GM18511 (cell line): ENCODE measurements around the gene VENTX.
"Not testable (repeated sequence)": the region's sequence is repeated elsewhere in the genome, so short reads cannot be mapped to it uniquely, and the experiment has no call there.

Experiments used
- ATAC-seq: cut with Tn5 transposase; IDR thresholded peaks from one replicate; pipeline ENCODE4 v1.9.1; 2021; ENCODE audit warnings: mild to moderate bottlenecking, moderate library complexity; ENCODE audit not compliant: unreplicated experiment

VENTX gene

DNA sequence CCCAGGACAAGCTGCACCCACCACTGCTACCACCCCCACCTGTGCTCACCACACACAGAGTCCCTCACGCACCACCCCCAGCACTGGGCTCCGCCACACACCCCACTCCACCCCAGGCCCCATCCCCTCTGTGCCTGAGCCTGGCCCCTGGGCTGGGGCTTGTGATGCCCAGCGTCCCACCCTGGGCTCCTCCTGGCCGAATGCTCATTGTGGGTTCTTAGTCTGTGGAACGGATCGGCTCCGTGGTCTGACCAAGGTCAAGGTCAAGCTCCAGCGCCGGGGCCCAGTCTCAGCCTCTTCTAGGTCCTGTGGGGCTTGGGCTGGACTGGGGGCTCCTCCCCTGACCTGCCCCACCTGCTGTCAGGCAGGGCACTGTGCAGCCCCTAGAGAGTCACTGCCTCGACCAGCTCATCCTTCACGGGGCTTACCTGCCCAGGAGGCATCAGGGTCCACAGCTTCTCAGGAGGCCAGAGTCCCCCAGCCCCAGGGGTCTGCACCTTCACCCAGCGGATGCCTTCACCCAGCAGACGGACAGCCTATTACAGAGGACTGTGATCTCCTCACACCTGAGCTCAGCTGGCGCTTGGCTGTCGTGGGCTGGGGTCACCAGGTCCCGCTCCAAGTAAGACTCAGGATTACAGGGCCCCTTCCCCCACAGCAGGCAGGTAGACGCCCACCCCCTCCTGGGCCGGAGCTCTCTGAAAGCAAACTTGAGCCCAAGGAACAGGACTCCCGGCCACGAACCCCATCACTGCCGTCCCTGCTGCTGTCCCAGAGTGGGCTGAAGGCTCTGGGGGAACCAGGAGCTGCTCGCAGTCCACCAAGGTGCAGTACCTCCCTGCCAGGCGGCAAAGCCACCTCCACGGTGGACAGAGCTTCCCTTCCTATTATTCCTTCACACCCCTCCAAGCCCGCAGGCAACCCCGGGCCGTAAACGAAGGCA lies 22.9 kb upstream of the VENTX start:
- no peak for ATAC-seq

DNA sequence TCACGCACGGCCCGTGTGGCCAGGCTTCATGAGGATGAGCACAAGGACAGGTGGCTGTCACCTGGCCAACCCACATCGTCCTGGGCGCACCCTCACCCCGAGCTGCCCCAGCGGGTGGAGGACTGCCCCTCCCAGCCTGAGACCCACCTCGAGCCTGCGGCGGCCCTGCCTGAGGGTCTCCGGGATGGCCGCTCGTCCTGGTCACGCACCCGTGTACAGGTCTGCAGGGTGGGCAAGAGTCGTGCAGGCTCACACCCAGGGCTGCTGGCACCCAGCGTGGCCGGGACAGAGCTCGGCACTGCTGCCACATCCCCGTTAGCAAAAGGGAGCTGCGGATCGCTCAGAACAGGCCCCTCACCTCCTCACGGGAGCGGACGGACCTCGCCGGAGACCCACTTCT lies 22.1 kb upstream of the VENTX start:
- no peak for ATAC-seq

DNA sequence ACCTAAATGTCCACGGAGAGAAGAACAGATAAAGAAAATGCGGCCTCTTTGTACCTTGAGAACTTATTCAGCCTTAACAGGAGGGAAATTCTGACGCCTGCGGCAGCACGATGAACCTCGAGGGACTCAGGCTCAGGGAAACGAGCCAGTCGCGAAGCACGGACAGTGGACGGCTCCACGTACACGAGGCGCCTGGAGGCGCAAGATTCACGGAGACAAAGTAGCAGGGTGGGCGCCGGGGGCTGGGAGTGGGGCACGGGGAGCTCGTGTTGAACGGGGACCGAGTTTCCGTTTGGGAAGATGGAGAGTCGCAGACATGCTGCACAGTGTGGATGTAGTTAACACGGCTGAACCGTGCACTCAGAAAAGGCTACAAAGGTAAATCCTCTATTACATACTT lies 20.9 kb upstream of the VENTX start:
- ATAC-seq = no peak

DNA sequence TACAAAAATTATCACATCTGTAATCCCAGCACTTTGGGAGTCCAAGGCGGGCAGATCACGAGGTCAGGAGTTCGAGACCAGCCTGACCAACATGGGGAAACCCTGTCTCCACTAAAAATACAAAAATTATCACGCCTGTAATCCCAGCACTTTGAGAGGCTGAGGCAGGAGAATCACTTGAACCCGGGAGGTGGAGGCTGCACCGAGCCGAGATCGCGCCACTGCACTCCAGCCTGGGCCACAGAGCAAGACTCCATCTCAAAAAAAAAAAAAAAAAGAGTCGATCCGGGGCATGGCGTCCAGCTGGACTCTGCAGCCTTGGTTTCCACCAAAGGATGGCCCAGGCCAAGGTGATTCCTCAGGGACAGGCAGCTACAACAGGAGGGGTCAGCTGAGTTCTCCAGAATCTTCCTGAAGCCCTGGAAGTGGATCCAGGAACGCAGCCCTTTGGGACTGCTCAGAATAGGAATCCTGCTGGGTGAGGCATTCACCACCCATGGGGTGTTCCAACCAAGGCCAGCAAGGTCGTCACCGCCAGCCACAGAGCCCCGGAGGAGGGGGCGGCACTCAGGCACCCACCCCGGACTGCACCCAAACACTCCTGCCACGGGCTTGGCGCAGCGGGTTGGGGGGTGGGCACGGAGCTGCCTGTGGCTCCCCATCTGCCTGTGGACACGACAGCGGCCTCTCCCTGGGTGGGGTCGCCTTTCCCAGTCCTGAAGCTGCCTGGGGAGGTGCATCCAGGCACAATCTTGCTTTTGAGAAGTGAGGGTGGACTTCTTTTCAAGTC lies 19.7 kb upstream of the VENTX start:
- ATAC-seq = no peak

DNA sequence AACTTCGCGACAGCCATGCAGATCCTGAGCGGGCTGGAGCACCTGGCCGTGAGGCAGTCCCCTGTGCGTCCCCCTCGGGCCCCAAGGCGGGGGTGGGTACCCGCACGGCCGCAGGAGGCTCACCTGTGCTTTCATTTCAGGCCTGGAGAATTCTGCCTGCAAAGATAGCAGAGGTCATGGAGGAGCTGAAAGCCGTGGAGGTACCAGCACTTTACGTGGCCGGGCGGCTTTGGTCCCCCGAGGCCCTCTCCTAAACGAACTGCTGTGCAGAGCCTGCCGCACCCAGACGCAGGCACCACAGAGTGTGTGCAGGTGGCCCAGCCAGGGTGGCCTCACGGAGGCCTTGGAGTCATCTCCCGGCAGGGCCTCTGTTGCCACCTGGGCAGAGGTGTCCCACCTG lies 18.8 kb upstream of the VENTX start:
- ATAC-seq = no peak

DNA sequence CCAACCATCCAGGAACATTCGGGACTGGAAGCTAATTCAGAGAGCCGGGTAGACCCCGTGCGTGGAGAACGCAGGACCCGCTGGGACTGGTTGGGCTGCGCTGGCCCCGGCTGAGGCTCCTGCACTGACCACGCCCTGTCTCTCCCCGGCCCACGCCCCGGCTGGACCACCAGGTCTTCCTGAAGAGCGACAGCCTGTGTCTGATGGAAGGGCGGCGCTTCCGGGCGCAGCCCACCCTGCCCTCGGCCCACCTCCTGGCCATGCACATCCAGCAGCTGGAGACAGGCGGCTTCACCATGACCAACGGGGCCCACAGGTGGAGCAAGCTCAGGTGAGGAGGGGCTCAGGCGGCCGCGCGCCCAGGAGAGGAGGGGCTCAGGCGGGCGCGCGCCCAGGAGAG lies 17.9 kb upstream of the VENTX start:
- ATAC-seq = no peak

DNA sequence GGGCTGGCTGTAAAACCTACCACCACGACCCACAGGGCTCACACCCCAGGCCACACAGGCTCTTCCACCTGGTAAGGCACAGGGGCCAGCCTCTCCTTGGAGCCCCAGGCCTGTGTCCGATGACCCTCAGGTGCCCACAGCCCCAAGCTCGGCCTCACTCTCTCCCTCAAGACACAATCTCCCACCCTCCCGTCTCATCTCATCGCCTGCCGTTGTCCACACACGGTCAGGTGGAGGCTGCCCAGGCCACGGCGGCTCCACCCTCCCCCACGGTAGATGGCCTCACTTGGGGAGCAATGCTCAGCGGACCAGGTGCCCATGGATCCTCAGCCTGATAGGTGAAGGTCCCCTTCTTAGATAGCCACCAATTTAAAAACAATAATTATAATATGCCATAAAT lies 16.3 kb upstream of the VENTX start:
- no peak for ATAC-seq

DNA sequence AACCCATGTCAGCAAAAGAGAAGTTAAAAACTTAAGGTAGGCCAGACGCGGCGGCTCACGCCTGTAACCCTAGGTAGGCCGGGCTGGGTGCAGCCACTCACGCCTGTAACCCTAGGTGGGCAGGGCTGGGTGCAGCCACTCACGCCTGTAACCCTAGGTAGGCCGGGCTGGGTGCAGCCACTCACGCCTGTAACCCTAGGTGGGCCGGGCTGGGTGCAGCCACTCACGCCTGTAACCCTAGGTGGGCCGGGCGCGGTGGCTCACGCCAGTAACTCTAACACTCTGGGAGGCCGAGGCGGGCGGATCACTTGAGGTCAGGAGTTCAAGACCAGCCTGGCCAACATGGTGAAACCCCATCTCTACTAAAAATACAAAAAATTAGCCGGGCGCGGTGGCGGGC lies 15.9 kb upstream of the VENTX start:
- ATAC-seq = not testable (repeated sequence)

DNA sequence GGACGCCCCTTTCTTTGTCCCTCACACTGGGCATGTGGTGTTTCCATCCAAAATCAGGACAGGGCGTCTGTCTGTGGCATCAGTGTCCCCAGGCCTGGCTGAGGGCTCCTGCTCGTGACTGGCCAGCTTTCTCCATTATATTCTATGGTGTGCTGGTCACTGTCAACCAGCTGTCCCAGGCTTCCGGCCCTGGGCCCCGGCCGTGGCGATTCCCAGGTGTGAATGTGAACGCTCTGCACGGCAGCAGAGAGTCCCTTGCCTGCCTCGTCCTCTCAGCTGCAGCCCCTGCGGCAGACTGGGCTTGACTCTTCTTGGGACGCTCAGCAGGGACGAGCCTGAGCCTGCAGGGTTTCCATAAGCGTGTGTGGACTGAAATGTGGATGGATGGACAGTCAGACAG lies 13.6 kb upstream of the VENTX start:
- ATAC-seq = no peak

DNA sequence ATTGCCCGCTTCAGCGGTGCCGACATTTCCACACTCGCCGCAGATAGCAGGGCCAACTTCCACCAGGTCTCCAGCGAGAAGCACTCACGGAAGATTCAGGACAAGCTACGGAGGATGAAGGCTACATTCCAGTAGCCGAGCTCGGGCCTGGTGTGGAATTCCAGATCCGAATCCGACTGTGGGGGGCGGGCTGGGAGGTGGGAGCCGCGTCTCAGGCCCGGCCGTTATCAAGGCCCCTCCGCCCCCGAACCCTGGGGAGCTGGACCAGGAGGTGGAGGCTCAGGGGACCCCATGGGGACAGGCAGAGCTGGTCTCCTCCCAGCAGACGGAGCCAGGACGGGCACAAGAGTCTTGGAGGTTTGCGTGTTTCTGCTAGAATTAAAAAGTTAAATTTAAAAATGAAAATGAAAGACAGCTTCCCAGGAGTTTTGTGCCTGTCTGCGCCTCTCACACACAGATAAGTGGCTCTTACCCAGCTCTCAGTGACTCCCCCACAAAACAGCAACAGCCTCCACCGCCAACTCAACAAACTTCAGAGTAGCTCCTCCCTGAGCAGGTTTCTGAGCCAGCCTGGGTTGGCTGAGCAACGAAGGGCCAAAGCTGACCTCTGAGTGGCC lies 12.8 kb upstream of the VENTX start:
- no peak for ATAC-seq

DNA sequence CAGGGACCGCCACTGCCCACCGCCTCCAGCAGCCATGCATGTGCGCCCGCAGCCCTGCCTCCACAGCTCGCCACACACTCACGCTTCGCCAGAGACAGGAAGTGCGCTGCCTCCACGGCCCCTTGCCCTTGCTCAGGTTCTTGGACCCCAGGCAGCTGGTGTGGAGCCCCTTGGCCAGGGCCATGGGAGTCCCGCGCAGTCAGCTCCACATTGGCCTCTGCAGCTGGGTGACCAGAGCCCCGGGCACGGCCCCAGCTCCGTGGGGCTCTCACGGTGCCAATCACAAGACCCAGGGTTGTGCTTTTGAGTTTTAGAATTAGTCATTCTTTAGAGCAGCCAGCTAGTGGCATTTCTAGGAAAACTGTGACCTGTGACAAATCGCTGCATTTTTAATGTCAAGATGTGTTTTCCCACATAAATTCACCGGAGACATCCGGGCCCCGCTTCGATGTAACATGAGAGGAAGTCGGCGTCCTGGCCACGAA lies 11.9 kb upstream of the VENTX start:
- ATAC-seq = no peak

DNA sequence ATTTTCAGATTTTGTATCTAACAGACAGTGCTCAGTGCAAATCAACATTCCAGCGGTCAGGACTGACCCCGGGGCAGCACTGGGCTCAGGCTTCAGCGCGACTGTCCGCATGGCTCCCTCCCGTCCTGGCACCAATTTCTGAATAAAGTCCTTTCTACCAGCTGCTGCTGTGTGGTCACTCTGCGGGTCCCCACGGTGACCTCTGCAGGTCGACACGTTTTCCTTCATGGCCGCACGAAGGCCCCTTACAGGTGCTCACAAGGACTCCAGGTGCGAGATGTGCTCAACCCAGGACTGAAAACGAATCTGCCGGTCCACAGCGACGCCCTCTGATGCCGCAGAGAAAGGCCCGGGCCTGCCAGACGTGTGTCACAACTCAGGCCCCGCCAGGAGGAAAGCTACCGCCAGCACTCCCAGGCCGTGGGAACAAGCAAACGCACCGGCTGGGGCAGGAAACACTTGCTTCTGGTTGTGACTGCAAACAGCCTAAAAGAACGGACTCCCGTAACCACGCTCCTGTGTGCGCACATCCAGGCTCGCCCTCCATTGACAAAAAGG lies 11.3 kb upstream of the VENTX start:
- ATAC-seq = no peak

DNA sequence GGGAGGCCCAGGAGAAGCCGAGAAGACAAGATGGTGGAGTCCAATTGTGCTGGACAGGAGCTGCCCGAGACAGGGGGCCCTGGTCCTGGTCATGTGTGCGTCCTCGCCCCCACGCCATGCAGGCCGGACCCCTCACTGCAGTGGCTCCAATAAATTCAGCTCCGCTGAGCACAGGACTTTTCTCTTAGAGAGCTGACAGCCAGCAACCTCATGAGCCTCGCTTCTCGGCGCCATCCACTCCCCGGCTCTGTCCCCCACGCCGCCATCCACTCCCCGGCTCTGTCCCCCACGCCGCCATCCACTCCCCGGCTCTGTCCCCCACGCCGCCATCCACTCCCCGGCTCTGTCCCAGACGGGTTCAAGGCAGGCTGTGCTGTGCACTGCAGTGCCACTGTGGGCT lies 10.4 kb upstream of the VENTX start:
- ATAC-seq = no peak

DNA sequence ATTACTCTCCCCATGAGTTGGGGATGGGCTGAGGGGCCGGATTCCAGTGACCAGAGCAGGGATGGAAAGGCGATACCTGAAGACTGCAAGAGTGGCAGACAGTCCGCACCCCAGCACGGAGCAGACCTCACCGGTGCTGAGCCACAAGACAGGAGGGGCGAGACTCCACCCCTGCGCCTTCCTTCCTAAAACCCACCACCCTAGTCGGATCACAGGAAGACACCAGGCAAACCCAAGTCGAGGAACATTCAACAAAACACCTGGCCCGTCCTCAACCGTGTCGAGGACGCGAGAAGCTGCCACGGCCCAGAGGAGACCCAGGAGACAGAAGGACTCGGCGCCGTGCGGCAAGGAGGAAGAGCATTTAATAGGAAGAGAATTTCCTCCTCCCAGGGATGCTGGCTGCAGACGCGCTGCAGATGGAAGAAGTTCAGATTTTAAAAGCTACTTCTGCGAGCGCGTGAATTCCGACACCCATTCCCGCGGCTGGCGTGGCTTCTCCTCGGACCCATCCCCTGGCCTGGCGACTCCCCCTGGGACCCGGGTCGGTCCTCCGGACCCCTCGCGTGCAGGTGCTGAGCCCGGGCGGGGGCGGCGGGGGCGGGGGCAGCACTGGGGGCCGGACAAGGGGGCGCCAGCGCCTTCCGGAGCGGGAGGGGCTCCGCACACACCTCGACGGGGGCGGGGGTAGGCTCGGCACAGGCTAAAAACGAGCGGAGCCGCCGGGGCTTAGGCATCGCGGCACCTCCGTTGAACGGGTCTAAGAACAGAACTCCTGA lies 8.2 kb upstream of the VENTX start:
- no peak for ATAC-seq

DNA sequence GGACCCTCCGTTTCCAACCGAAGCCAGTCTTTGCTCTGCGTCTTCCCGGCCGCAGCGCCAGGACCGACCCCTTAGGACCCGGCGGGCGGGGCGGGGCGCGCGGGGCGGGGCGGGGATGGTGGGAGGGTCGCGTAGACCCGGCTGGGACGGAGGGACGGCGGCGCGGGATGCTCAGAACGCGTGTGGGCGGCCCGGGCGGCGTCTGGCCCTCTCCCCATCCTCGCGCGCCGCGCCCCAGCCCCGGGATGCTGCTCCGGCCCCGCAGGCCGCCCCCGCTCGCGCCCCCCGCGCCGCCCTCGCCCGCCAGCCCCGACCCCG lies 7.7 kb upstream of the VENTX start, which contains the start of gene UTF1:
UTF1 (plus strand) TSS at position 174 of the 318 bp plus-strand sequence; CDS start at position 246, 72 bp downstream.
- ATAC-seq = no peak

DNA sequence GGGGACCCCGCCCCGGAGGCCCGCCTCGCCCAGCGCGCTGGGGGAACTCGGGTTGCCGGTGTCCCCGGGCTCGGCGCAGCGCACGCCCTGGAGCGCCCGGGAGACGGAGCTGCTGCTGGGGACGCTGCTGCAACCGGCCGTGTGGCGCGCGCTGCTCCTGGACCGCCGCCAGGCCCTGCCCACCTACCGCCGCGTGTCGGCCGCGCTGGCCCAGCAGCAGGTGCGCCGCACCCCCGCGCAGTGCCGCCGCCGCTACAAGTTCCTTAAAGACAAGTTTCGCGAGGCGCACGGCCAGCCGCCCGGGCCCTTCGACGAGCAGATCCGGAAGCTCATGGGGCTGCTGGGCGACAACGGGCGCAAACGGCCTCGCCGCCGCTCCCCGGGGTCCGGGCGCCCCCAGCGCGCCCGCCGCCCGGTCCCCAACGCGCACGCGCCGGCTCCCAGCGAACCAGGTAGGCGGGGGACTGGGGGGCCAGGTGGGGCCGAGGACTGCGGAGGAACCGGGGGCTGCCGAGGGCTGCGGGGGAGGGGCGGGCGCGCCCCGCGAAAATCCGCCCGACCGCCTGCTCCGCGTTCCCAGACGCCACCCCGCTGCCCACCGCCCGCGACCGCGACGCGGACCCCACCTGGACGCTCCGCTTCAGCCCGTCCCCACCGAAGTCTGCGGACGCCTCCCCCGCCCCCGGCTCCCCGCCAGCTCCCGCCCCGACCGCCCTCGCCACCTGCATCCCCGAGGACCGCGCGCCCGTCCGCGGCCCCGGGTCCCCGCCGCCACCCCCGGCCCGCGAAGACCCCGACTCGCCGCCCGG lies 7.1 kb upstream of the VENTX start:
- no peak for ATAC-seq

DNA sequence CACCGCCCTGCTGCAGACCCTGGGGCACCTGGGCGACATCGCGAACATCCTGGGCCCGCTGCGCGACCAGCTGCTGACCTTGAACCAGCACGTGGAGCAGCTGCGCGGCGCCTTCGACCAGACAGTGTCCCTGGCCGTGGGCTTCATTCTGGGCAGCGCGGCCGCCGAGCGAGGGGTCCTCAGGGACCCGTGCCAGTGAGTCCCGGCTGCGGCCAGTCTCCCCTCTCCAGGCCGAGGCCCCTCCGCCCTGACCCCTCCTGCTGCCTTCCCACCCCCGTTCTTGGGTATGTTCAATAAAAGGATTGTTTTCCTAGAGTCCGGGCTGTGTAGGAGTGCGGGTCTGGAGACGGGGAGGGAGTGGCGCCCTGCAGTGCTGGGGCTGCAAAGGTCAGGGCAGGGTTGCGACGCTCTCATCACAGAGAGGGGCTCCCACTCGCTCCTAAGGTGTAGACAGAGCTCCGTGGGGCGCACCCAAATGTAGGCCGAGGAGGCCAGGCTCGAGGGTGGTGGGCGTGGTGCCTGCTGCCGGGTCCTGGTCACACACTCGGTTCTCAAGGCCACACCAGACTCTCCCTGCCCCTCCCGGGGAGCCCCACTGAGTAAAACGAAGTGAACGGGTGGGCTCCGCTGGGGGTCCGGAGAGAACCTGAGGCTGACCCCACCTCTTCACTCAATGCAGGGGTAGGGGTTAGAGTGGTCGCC lies 6.3 kb upstream of the VENTX start:
- ATAC-seq = no peak

DNA sequence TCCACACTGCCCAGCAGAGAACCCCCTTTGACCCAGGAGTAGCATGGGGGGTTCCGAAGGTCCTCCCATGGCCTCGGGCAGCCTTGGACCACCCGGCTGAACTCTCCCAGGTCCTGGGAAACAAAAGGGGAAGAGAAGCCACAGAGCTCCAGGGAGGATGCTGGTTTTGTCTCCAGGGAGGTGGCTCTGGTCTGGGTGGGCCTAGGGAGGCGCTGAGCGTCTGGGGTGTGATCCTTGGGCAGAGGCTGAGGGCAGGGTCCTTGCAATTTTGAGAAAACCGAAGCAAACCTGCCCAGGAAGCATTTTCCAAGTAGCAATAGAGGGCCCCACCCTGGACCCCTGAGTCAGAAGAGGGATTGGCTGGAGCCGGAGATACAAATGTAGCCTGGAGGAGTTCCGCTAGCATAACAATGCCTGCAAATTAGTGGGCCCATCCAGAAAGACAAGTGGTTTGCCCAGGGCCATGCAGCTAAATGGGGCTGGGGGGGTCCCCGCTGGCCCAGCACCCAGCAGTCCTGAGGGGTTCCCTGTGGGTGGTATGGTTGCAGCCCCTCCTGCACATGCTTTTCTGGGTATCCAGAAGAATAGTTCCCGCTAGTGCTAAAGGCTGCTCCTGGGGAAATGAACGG lies 5.6 kb upstream of the VENTX start:
- no peak for ATAC-seq

DNA sequence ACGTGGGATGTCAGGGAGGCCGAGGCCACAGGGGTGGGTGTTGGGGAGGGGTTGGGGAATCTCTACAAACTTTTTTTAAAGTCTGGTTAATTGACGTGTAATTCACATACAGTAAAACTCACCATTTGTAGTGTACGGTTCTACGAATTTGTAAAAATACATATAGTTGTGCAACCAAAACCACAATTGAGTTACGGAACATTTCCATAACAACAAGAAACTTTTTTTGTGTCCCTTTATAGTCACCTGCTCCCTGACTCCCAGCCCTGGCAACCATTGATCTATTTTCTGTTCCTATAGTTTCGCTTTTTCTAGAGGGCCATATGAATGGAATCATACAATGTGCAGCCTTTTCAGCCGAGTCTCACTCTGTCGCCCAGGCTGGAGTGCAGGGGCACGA lies 2.9 kb upstream of the VENTX start:
- not testable (repeated sequence) for ATAC-seq
